Kidney epithelial cell (primary cell): ENCODE measurements around the gene C10orf88. TPM values are rescaled to one million over a fixed set of nuclear protein-coding genes. Genes with fewer than 3 reads are reported as not detected.

Experiments
- DNase-seq: peaks from one replicate; pipeline ENCODE4 v3.0.0-alpha.2; 2010; ENCODE audit warnings: low read depth
- H3K27me3 ChIP-seq: 2 replicates; pipeline ENCODE4 v1.6.0; 2011; ENCODE audit warnings: low read length; ENCODE audit not compliant: control insufficient read depth, insufficient read depth
- H3K36me3 ChIP-seq: 2 replicates; pipeline ENCODE4 v1.5.1; 2011; ENCODE audit warnings: low read length; ENCODE audit not compliant: control insufficient read depth, insufficient read depth
- H3K4me3 ChIP-seq: 2 replicates; pipeline ENCODE4 v1.5.1; 2011; ENCODE audit warnings: low read depth, mild to moderate bottlenecking, control low read depth, low read length
- total RNA-seq: library from RNA; depleted of rRNA; stranded (reverse); fragments of >200 nt; gene quantifications from 2 replicates; pipeline ENCODE4 v1.2.3, GENCODE V29; 2015
- TF ChIP-seq, protein P1 (sequence below): IDR thresholded peaks from 2 replicates; pipeline ENCODE4 v1.5.1; 2011; ENCODE audit warnings: mild to moderate bottlenecking, moderate library complexity, low read length, control low read depth, inconsistent platforms; ENCODE audit not compliant: insufficient read depth, poor library complexity, severe bottlenecking

C10orf88 gene
- total RNA-seq, 1 donor from 2014 or later = 10.6 TPM

DNA sequence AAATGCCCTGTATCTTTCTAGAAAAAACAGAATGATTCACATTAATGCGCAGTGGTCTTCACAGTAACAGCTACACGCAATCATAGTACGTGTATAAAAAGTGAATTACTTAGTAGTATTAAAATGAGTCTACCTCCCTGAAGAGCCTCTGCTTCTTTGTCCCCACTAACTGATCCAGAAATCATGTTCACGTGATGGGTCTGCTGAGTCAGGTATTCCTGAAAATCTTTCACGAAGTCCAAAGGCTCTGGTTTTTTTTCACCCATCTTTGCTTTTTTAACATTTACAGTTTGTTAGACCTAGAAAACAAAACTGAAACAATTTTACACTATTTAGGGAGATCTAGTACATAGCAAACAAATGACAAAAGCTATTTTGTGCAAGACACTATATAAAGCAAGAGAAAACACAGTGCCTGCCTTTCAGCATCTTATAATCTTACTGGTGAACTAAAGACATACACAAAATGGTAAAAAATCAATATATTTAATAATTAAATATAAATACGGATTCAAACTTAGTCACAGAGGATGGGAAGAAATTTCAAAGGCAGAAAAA, 44.4 kb upstream of the C10orf88 start:
- TF ChIP-seq, protein P1, sequence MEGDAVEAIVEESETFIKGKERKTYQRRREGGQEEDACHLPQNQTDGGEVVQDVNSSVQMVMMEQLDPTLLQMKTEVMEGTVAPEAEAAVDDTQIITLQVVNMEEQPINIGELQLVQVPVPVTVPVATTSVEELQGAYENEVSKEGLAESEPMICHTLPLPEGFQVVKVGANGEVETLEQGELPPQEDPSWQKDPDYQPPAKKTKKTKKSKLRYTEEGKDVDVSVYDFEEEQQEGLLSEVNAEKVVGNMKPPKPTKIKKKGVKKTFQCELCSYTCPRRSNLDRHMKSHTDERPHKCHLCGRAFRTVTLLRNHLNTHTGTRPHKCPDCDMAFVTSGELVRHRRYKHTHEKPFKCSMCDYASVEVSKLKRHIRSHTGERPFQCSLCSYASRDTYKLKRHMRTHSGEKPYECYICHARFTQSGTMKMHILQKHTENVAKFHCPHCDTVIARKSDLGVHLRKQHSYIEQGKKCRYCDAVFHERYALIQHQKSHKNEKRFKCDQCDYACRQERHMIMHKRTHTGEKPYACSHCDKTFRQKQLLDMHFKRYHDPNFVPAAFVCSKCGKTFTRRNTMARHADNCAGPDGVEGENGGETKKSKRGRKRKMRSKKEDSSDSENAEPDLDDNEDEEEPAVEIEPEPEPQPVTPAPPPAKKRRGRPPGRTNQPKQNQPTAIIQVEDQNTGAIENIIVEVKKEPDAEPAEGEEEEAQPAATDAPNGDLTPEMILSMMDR = no peak
- no peak for DNase-seq
- Histone ChIP-seq H3K36me3 (peaks cover 1% of the 10 kb centered on the region), H3K4me3 (no peak overlapping the region), H3K27me3 (no peaks in the 10 kb centered on the region)

DNA sequence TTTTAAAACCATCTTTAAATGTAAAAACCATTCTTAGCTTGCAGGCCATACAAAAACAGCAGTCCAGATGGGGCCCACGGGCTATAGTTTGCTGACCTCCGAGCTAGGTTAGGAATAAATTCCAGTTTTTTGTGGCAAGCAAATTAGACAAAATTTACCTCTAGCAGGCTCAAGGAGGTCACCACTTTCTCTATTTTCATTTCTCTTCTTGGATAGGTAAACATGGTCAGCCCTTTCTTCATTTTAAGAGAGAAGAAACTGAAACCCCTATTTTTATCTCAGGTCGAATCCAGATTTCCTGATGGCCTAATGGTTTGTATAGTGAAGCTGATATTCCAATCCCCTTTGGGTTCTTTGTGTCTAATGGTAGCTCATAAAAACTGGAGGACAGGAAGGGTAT, 43.8 kb upstream of the C10orf88 start:
- Histone ChIP-seq H3K36me3 (peaks cover 1% of the 10 kb centered on the region), H3K27me3 (no peaks in the 10 kb centered on the region), H3K4me3 (no peak overlapping the region)
- TF ChIP-seq, protein P1 = no peak
- no peak for DNase-seq

DNA sequence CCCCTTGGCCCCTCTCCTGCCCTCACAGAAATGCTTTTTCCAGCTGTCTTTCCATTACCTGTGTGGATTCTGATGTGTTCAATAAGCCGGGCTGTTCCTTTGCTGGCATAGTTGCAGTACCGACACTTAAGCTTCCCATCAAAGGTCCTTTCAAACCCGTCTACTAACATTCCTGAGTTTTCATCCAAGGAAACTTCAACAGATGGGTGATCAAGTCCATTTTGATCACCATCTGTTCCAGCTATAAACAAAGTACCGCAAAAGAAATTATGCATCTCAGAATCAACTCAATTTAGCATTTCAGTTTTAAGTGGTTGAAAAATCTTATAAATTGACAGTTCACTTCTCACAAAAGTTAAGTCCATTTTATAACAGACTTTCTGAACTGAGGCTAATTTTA, 41.9 kb upstream of the C10orf88 start:
- H3K27me3 ChIP-seq = no peaks in the 10 kb centered on the region
- H3K36me3 ChIP-seq = peaks cover 1% of the 10 kb centered on the region
- TF ChIP-seq, protein P1 = no peak
- H3K4me3 ChIP-seq = no peak overlapping the region
- DNase-seq = no peak

DNA sequence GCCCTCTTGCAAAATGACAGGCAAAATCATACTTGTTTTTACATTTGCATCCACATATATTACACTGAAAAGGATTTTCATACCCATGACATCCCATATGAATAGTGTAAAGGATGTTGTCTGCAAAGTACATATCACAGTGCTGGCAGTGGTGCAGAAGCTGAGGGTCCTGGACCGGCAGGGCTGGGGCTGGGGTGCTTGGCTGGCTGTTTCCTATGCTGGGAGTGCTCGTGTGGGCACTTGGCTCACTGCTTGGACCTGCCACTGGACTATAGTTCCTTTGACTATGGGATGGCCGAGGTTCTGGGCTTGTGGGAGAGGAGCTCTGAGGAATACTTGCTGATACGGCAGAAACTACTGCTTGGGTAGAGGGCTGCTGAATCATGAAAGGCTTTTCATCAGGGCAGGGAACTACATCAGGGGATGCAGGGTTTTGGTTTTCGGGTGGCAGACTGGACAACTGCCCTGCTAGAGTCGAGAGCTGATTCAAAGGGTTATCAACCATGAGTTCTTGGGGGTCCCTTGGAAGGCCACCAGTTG, 39.8 kb upstream of the C10orf88 start:
- Histone ChIP-seq H3K27me3 (no peaks in the 10 kb centered on the region), H3K4me3 (no peak overlapping the region), H3K36me3 (peaks cover 1% of the 10 kb centered on the region)
- no peak for DNase-seq
- TF ChIP-seq, protein P1 = no peak

DNA sequence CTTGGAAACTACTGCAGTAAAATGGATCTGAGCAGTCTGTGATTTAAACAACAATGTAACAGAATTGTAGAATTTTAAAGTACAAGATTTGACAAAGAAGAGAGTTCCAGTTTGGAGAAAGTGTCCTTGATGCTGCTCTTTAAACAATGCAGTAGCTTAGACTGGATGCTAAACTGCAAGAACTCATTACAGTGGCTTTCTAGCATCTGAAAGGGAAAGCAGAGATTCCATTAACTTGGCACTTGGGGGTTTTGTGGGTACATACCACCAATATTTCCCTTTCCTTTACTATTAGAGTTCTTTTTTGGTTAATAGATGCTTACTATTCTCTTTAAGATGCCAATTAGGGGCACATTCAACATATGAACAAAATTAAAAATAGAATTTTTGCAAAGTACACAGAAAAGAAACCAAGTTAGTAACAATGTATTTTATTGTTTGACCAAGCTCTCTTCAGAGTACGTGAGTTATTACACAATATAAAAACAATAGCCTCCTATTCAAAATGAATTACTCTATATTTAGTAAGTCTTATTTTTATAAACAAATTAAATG, 38.1 kb upstream of the C10orf88 start:
- TF ChIP-seq, protein P1 = no peak
- Histone ChIP-seq H3K36me3 (peaks cover 1% of the 10 kb centered on the region), H3K4me3 (no peak overlapping the region), H3K27me3 (no peaks in the 10 kb centered on the region)
- no peak for DNase-seq

DNA sequence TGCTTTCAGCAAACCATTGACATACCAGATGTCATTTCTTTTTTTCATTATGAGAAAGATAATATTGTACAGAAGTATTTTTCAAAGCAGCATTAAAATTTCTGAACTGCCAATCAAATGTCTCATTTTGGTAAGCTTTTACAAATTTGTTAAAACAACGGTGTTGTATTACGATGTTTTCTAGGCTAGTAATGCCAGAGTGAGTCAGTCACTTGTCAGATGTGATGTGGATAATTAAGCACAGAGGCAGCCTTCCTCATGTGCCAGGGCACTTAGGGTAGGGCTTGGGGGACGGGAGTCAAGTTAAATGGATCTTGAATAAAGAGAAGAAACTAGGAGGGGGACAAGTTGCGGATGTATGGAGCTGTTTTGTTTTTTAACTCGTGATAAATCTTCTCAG, 36.3 kb upstream of the C10orf88 start:
- TF ChIP-seq, protein P1 = no peak

More for the DNA sequence above, 36.3 kb upstream of the C10orf88 start:
- H3K36me3 ChIP-seq = peaks cover 1% of the 10 kb centered on the region
- H3K27me3 ChIP-seq = no peaks in the 10 kb centered on the region
- DNase-seq = no peak
- H3K4me3 ChIP-seq = no peak overlapping the region
